GM21825 (cell line): ENCODE results near the gene NFIB.
A peak's percentile ranks its signal among the peaks of the same experiment; 100 is the strongest.

Experiments used
- ATAC-seq: cut with Tn5 transposase; IDR thresholded peaks from one replicate; pipeline ENCODE4 v1.9.1; 2021; ENCODE audit warnings: mild to moderate bottlenecking, moderate library complexity; ENCODE audit not compliant: unreplicated experiment

Gene NFIB

GRCh38 chr9:14345354-14346230 lies 31.7 kb upstream of the NFIB start:
- ATAC-seq = no peak

GRCh38 chr9:14344941-14345353 lies 31.0 kb upstream of the NFIB start:
- ATAC-seq = no peak

- ATAC-seq = no peak
These were observed 30.1 kb upstream of the NFIB start for GRCh38 chr9:14344053-14344524.

GRCh38 chr9:14343261-14344031 lies 29.5 kb upstream of the NFIB start:
- no peak for ATAC-seq

- ATAC-seq = no peak
These were observed 28.8 kb upstream of the NFIB start for GRCh38 chr9:14342736-14343135.

GRCh38 chr9:14341437-14342122 lies 27.6 kb upstream of the NFIB start:
- no peak for ATAC-seq

- ATAC-seq = no peak
These were observed 27.1 kb upstream of the NFIB start for GRCh38 chr9:14340994-14341393.

GRCh38 chr9:14340219-14340873 lies 26.4 kb upstream of the NFIB start:
- ATAC-seq = no peak

GRCh38 chr9:14339746-14340145 lies 25.8 kb upstream of the NFIB start:
- no peak for ATAC-seq

- no peak for ATAC-seq
These were observed 23.7 kb upstream of the NFIB start for GRCh38 chr9:14337615-14338014.

GRCh38 chr9:14336244-14336643 lies 22.3 kb upstream of the NFIB start:
- no peak for ATAC-seq

GRCh38 chr9:14331120-14331519 lies 17.2 kb upstream of the NFIB start:
- ATAC-seq = no peak

- ATAC-seq = no peak
These were observed 13.1 kb upstream of the NFIB start for GRCh38 chr9:14327036-14327435.

GRCh38 chr9:14326264-14326826 lies 12.4 kb upstream of the NFIB start:
- ATAC-seq = no peak

GRCh38 chr9:14325147-14325546 lies 11.2 kb upstream of the NFIB start:
- no peak for ATAC-seq

GRCh38 chr9:14323985-14324650 lies 10.2 kb upstream of the NFIB start:
- ATAC-seq = no peak

- ATAC-seq = no peak
These were observed 9.4 kb upstream of the NFIB start for GRCh38 chr9:14323083-14323971.

GRCh38 chr9:14322211-14323082 lies 8.5 kb upstream of the NFIB start:
- ATAC-seq = peak; percentile 91
